ENCODE results near the gene CDH23. TPM values are rescaled to one million over a fixed set of nuclear protein-coding genes. Genes with fewer than 3 reads are reported as not detected.

Gene CDH23
- total and polyA plus RNA-seq, 9 of the 15 experiments (the other 6 are each of a cell fraction or from before 2014, with no cell fraction given): 0.18 to 1.2 (median 0.47) TPM

DNA sequence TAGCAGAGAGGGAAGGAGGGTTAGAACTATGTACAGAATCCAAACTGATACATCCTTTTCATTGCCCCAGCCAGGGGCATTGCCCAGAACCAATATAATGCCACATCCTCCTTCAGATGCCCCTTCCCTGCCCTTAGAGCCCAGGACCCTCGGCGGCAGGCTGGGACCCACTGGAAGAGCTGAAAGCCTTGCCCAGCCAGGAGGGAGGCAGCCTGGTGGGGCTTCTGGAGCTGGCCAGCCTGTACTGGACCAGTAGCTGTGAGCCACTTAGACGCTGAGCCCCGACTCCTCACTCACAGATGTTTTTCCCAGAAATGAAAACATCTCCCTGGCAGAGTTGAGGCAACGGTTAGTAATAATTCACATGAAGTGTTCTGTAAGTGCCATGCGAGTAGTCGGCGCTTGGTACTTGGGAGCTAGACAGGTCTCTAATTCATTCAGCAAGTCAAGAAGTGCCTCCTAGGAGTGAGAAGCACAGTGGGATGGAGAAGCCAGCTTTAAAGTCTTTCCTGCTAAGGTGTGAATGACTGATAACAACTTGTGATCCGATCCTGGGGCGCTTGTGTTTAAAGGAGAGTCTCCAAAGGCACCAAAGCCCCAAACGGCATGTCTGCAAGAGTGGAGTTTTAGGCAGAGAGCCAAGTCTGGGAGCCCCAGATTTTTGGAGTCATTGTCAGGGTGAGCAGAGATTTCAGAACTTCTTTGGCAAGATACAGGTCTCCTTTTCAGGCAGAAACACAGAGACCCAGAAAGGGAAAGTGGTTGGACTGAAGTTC lies 366.8 kb downstream of the CDH23 start (continued):
- TF ChIP-seq, protein P1, sequence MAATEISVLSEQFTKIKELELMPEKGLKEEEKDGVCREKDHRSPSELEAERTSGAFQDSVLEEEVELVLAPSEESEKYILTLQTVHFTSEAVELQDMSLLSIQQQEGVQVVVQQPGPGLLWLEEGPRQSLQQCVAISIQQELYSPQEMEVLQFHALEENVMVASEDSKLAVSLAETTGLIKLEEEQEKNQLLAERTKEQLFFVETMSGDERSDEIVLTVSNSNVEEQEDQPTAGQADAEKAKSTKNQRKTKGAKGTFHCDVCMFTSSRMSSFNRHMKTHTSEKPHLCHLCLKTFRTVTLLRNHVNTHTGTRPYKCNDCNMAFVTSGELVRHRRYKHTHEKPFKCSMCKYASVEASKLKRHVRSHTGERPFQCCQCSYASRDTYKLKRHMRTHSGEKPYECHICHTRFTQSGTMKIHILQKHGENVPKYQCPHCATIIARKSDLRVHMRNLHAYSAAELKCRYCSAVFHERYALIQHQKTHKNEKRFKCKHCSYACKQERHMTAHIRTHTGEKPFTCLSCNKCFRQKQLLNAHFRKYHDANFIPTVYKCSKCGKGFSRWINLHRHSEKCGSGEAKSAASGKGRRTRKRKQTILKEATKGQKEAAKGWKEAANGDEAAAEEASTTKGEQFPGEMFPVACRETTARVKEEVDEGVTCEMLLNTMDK (IDR thresholded peaks at IDR 0.05; ENCODE audit: borderline replicate concordance, insufficient read depth, low read depth, low read length, poor library complexity, severe bottlenecking): no peak
- TF ChIP-seq ZNF551 (CRISPR knock-in tag; IDR thresholded peaks at IDR 0.05) (no peak), SIX5 (IDR thresholded peaks at IDR 0.05; ENCODE audit: borderline replicate concordance in 1 of 2, insufficient read depth in 1 of 2, low read depth in 1 of 2, low read length in 2 of 2) (no peak), MCM2 (IDR thresholded peaks at IDR 0.05; ENCODE audit: low read depth) (no peak), ZNF444 (CRISPR knock-in tag; IDR thresholded peaks at IDR 0.05) (no peak), EWSR1 (IDR thresholded peaks at IDR 0.05; ENCODE audit: borderline replicate concordance, low read depth, partially characterized antibody) (no peak), MBD2 (IDR thresholded peaks at IDR 0.05; ENCODE audit: borderline replicate concordance, low read depth) (no peak), GTF2A2 (tag; IDR thresholded peaks at IDR 0.05) (no peak)
- TF ChIP-seq, protein P2, sequence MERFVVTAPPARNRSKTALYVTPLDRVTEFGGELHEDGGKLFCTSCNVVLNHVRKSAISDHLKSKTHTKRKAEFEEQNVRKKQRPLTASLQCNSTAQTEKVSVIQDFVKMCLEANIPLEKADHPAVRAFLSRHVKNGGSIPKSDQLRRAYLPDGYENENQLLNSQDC (CRISPR knock-in tag; IDR thresholded peaks at IDR 0.05): no peak
- TF ChIP-seq, protein P3, sequence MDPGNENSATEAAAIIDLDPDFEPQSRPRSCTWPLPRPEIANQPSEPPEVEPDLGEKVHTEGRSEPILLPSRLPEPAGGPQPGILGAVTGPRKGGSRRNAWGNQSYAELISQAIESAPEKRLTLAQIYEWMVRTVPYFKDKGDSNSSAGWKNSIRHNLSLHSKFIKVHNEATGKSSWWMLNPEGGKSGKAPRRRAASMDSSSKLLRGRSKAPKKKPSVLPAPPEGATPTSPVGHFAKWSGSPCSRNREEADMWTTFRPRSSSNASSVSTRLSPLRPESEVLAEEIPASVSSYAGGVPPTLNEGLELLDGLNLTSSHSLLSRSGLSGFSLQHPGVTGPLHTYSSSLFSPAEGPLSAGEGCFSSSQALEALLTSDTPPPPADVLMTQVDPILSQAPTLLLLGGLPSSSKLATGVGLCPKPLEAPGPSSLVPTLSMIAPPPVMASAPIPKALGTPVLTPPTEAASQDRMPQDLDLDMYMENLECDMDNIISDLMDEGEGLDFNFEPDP (CRISPR knock-in tag; IDR thresholded peaks at IDR 0.05): no peak
- TF ChIP-seq, protein P4, sequence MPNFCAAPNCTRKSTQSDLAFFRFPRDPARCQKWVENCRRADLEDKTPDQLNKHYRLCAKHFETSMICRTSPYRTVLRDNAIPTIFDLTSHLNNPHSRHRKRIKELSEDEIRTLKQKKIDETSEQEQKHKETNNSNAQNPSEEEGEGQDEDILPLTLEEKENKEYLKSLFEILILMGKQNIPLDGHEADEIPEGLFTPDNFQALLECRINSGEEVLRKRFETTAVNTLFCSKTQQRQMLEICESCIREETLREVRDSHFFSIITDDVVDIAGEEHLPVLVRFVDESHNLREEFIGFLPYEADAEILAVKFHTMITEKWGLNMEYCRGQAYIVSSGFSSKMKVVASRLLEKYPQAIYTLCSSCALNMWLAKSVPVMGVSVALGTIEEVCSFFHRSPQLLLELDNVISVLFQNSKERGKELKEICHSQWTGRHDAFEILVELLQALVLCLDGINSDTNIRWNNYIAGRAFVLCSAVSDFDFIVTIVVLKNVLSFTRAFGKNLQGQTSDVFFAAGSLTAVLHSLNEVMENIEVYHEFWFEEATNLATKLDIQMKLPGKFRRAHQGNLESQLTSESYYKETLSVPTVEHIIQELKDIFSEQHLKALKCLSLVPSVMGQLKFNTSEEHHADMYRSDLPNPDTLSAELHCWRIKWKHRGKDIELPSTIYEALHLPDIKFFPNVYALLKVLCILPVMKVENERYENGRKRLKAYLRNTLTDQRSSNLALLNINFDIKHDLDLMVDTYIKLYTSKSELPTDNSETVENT (CRISPR knock-in tag; IDR thresholded peaks at IDR 0.05): no peak
- TF ChIP-seq, protein P5, sequence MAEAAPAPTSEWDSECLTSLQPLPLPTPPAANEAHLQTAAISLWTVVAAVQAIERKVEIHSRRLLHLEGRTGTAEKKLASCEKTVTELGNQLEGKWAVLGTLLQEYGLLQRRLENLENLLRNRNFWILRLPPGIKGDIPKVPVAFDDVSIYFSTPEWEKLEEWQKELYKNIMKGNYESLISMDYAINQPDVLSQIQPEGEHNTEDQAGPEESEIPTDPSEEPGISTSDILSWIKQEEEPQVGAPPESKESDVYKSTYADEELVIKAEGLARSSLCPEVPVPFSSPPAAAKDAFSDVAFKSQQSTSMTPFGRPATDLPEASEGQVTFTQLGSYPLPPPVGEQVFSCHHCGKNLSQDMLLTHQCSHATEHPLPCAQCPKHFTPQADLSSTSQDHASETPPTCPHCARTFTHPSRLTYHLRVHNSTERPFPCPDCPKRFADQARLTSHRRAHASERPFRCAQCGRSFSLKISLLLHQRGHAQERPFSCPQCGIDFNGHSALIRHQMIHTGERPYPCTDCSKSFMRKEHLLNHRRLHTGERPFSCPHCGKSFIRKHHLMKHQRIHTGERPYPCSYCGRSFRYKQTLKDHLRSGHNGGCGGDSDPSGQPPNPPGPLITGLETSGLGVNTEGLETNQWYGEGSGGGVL (CRISPR knock-in tag; IDR thresholded peaks at IDR 0.05): no peak
- TF ChIP-seq, protein P6, sequence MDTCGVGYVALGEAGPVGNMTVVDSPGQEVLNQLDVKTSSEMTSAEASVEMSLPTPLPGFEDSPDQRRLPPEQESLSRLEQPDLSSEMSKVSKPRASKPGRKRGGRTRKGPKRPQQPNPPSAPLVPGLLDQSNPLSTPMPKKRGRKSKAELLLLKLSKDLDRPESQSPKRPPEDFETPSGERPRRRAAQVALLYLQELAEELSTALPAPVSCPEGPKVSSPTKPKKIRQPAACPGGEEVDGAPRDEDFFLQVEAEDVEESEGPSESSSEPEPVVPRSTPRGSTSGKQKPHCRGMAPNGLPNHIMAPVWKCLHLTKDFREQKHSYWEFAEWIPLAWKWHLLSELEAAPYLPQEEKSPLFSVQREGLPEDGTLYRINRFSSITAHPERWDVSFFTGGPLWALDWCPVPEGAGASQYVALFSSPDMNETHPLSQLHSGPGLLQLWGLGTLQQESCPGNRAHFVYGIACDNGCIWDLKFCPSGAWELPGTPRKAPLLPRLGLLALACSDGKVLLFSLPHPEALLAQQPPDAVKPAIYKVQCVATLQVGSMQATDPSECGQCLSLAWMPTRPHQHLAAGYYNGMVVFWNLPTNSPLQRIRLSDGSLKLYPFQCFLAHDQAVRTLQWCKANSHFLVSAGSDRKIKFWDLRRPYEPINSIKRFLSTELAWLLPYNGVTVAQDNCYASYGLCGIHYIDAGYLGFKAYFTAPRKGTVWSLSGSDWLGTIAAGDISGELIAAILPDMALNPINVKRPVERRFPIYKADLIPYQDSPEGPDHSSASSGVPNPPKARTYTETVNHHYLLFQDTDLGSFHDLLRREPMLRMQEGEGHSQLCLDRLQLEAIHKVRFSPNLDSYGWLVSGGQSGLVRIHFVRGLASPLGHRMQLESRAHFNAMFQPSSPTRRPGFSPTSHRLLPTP (IDR thresholded peaks at IDR 0.05; ENCODE audit: borderline replicate concordance, extremely low read depth, insufficient read length): no peak
